B cell (primary cell): ENCODE measurements around the gene NPRL2.

Experiments
- CTCF ChIP-seq: fragments of 200-600 bp; IDR thresholded peaks from one replicate; pipeline ENCODE4 v1.8.0; 2022; ENCODE audit warnings: antibody characterized with exemption, mild to moderate bottlenecking
- EZH2 ChIP-seq: IDR thresholded peaks from 2 replicates; pipeline ENCODE4 v1.6.1; 2012; ENCODE audit warnings: borderline replicate concordance, low read depth, mild to moderate bottlenecking, moderate library complexity, low read length; ENCODE audit not compliant: insufficient read depth, poor library complexity, severe bottlenecking

GRCh38 chr3:50333744-50334328 lies 16.7 kb downstream of the NPRL2 start:
- TF ChIP-seq CTCF = no peak
- TF ChIP-seq EZH2 = no peak
